ENCODE data around the gene TTC7B. TPM values are rescaled to one million over a fixed set of nuclear protein-coding genes. Genes with fewer than 3 reads are reported as not detected.

TTC7B gene
- total RNA-seq, 1 experiment from 2014 or later: 40.9 TPM

GRCh38 chr14:90570461-90570860 lies 245.8 kb downstream of the TTC7B start:
- H3K4me3 ChIP-seq (ENCODE audit: low read depth in 2 of 2, low read length in 2 of 2): no peak overlapping the region
- no peaks in the 10 kb centered on the region for H3K9me3 ChIP-seq (ENCODE audit: control insufficient read depth, insufficient read depth, low read depth, low read length)
- H3K36me3 ChIP-seq (ENCODE audit: control insufficient read depth, insufficient read depth, low read length): no peaks in the 10 kb centered on the region
- in situ Hi-C loops (cut with HindIII; ENCODE audit: low pct_unique_long_range_greater_than_20kb, low sequenced_read_pairs): no loop called here
- no peak overlapping the region for H3K27ac ChIP-seq (ENCODE audit: low read length)
- intact Hi-C loops (cut with micrococcal nuclease; ENCODE audit: unreplicated experiment): no loop called here
- TF ChIP-seq SIN3A (IDR thresholded peaks at IDR 0.05; ENCODE audit: borderline replicate concordance, insufficient read depth, low read depth, low read length) (no peak), REST (IDR thresholded peaks at IDR 0.05; ENCODE audit: insufficient read depth in 1 of 2, low read depth in 2 of 2, low read length in 1 of 2) (no peak), CTCF (IDR thresholded peaks at IDR 0.05) (no peak), TCF7L2 (IDR thresholded peaks at IDR 0.05; ENCODE audit: low read depth, low read length) (no peak), POLR2AphosphoS5 (IDR thresholded peaks at IDR 0.05; ENCODE audit: low read depth, low read length) (no peak)
- no peaks in the 10 kb centered on the region for H3K27me3 ChIP-seq (ENCODE audit: control insufficient read depth, insufficient read depth, low read length)
- no TSS peak for BruUV-seq (replicated peaks)
- DNase-seq (ENCODE audit: low read depth, low spot score) (no peak), ATAC-seq (no peak)
- ChIA-PET CTCF (no interaction called here), POLR2A (no interaction called here)
- no peaks in the 10 kb centered on the region for H3K4me1 ChIP-seq (ENCODE audit: control insufficient read depth, insufficient read depth, low read length)

GRCh38 chr14:90569606-90570387 lies 246.4 kb downstream of the TTC7B start:
- ATAC-seq (no peak), DNase-seq (ENCODE audit: low read depth, low spot score) (no peak)
- in situ Hi-C loops (cut with HindIII; ENCODE audit: low pct_unique_long_range_greater_than_20kb, low sequenced_read_pairs) (no loop called here), intact Hi-C loops (cut with micrococcal nuclease; ENCODE audit: unreplicated experiment) (no loop called here)
- Histone ChIP-seq H3K9me3 (ENCODE audit: control insufficient read depth, insufficient read depth, low read depth, low read length) (no peaks in the 10 kb centered on the region), H3K4me3 (ENCODE audit: low read depth in 2 of 2, low read length in 2 of 2) (no peak overlapping the region), H3K36me3 (ENCODE audit: control insufficient read depth, insufficient read depth, low read length) (no peaks in the 10 kb centered on the region), H3K4me1 (ENCODE audit: control insufficient read depth, insufficient read depth, low read length) (no peaks in the 10 kb centered on the region), H3K27me3 (ENCODE audit: control insufficient read depth, insufficient read depth, low read length) (no peaks in the 10 kb centered on the region), H3K27ac (ENCODE audit: low read length) (no peak overlapping the region)
- ChIA-PET CTCF (no interaction called here), POLR2A (no interaction called here)
- BruUV-seq (replicated peaks): no TSS peak
- TF ChIP-seq CTCF (IDR thresholded peaks at IDR 0.05) (no peak), SIN3A (IDR thresholded peaks at IDR 0.05; ENCODE audit: borderline replicate concordance, insufficient read depth, low read depth, low read length) (no peak), TCF7L2 (IDR thresholded peaks at IDR 0.05; ENCODE audit: low read depth, low read length) (no peak), REST (IDR thresholded peaks at IDR 0.05; ENCODE audit: insufficient read depth in 1 of 2, low read depth in 2 of 2, low read length in 1 of 2) (no peak), POLR2AphosphoS5 (IDR thresholded peaks at IDR 0.05; ENCODE audit: low read depth, low read length) (no peak)
